ENCODE data around the gene CKAP5.
"Not testable (repeated sequence)": the region's sequence is repeated elsewhere in the genome, so short reads cannot be mapped to it uniquely, and the experiment has no call there.

GRCh38 chr11:46717825-46718154, 128.3 kb downstream of the CKAP5 start:
- TF ChIP-seq CTCF, POLR2A (IDR thresholded peaks at IDR 0.05): not testable (repeated sequence)
